Fibroblast of skin of scalp (primary cell): ENCODE results near the gene NLGN1.
"Not testable (repeated sequence)": the region's sequence is repeated elsewhere in the genome, so short reads cannot be mapped to it uniquely, and the experiment has no call there.

Experiments used
- DNase-seq: peaks from one replicate; pipeline ENCODE4 v3.0.0-alpha.2; 2013

The NLGN1 gene

DNA sequence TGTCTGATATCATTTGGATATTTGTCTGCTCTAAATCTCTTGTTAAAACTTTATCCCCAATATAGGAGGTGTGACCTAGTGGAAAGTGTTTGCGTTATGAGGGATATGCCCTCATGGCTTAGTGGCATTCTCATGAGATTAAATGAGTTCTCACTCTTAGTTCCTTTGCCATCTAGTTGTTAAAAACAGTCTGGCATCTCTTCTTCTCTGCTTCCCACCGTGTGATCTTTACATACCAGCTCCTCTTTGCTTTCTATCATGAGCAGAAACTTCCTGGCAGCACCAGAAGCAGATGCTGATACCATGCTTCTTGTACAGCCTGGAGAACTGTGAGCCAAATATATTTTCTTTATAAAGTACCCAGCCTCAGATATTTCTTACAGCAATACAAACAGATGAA, 33.0 kb downstream of the NLGN1 start:
- DNase-seq = no peak

DNA sequence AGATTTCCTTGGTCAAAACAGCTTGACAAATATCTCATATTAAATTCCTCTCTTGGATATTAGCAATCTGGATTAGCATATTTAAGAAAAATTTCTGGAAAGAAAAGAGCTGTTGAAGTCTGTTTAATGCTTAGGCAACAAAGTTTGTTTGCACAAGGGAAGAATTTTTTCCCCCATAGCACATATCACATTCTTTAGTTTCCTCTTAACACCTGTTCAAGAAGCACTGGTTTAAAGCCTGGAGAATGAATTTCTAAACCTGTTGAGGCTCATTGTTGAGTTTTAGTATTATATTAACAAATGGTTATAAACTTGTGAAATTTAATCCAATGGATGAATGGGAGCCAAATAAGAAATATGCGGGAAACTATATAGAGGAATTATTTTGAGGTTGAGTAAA, 41.5 kb downstream of the NLGN1 start:
- DNase-seq = no peak

DNA sequence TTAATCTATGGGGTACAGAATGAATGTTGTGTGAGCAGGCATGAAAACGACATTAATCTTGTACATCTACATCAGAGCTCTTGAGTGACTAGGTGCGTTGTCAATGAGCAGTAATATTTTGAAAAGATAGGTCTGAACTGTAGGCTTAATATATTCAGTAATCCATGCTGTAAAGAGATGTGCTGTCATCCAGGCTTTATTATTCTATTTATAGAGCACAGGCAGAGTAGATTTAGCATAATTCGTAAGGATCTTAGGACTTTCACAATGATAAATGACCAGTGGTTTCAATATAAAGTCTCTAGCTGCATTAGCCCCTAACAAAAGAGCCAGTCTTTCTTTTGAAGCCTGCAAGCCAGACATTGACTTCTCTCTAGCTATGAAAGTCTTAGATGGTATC, 43.0 kb downstream of the NLGN1 start:
- DNase-seq = no peak

DNA sequence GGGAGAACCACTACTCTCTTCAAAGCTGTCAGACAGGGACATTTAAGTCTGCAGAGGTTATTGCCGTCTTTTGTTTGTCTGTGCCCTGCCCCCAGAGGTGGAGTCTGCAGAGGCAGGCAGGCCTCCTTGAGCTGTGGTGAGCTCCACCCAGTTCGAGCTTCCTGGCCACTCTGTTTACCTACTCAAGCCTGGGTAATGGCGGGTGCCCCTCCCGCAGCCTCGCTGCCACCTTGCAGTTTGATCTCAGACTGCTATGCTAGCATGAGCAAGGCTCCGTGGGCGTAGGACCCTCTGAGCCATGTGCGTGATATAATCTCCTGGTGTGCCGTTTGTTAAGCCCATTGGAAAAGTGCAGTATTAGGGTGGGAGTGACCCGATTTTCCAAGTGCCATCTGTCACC, 54.0 kb downstream of the NLGN1 start:
- not testable (repeated sequence) for DNase-seq

DNA sequence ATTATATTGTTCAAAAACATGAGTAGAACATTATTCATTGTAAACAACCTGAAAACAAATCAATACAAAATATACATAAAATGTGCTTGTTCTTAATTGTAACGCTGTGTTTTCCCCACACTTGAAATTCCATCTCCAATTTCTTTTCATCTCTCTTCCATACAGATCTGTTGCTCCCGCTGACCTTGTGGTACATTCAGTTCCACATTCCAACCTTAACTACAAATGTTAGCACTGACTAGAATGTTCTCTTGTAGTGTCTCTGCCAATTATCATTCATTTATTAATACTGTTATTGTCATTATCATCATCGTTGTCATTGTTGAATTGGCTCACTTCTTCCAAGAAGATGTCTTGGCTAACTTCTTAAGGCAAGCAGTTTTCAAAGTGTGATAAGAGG, 65.7 kb downstream of the NLGN1 start:
- DNase-seq = no peak

DNA sequence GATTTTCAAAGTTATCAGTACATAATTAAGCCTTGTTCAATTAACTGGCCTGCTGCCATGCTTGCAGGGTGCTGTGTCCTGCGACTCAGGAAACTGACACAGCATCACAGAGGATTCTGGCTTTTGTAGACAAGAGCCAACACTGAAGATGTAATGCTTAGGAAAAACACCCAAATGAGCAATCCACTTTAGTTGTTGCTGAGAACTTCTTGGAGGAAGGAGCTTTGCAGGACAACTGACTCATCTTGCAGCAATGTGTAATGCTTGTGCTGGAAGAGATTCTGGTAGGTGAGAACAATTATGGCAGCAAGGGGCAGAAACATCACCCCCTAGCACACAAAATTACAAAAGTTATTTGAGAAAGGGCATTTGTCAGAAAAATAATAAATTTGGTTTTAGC, 67.6 kb downstream of the NLGN1 start:
- peak; percentile 40 for DNase-seq

DNA sequence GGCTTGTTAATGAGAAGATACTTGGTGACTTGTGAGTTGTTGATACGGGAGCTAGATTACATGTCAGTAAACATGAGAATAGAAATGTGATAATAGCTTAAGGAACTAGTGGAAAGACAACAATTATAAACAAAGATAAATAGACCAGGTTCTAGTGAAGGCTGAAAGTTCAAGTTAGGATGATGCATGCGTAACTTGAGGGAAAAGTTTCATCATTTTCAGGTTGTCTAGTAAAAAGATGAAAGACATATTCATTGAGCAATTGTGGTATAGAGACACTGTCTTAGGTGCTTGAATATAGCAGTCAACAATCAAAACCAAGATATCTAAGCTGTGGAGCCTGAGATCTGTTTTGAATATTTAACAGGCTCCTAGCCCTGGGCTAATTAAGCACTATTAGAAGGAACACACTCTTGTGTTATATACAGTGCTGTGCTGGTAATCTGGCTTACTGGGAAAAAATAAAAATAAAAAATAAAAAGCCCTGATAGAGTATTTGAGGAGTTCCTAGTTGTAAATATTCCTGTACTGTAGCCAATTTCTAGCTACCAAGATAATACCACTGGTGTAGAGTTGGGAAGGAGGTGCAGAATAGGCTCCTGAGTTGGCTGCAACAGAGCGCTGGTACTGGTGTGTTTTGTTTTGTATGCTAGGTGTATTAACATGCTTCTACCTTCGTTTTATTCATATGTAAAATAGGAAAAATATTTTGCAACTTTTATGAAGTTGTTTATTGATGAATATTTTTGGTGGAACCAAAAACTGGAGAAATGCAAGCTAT, 68.5 kb downstream of the NLGN1 start:
- no peak for DNase-seq

DNA sequence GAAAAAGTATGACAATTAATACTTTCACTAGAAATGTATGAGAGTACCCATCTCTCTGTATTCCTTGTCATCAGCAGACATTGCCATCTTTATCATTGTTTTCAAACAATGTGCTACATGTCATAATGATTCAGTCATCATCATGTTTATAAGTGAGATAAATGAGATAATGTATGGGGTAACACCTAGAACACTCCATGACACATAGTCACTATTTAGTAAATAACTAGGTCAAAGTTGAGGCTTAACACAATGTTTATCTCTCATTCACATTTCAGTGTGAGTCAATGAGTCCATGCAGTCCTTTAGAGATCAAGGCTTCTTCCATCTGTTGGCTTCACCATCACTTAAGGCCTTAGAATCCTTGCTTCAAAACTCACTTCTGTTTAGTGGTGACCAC, 70.0 kb downstream of the NLGN1 start:
- no peak for DNase-seq

DNA sequence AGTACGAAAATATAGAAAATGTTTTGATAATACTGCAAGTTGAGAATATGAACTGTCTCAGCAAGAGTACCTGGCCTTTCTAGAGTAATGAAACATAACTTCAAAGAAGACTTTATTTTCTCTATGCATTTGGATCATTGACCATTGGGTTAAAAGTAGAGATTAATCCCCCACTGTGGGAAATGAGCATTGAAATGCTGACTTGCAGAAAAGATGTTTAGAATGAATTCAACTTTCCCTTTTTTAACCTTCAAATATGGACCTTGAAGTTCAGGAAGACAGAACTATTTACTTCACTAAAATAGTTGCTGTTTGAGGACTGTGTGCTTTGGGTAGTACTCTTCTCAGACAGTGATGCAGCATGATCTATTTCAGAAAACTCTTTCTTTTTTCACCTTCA, 75.7 kb downstream of the NLGN1 start:
- no peak for DNase-seq

DNA sequence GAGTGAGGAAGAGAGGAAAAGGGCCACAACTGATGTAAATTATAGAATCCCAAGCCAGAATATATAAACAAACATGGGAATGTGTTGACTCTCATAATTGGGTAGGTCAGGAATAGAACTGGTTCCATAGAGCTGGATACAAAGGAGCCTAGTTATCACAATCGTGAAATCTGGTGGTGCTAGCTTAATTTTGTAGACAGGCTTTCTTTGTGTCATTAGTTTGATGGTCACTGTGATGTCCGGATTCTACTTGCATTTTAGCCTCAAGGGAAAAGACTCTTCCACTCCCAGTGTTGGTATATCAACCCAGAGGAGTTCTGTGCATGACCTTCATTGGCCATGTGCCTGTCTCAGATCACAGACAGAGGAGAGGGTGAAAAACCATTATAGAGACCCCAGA, 81.8 kb downstream of the NLGN1 start:
- DNase-seq = no peak

DNA sequence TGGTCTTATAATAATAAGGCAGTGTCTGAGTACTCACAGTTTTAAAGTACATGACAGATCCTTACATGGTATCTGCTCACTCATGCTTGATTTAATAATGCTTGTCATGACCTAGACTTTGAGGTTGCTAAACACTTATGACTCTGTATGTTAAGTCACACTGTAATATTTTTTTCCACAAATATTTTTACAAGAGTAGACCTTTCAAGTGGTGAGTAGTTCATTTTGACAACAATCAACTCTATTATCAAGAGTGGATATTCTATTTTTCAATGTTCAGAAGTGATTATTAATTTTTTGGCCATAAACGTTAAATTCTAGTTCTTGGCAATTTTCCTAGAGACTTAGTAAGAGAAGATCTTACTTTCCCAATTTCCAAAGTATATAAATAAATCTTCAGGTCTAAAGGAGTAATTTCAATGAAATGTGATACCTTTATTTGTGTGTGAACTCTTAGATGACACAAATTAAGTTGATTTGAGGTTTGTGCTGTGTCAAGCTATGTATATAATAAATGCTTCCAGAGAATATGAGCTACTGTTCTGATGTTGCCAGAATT, 104.5 kb downstream of the NLGN1 start:
- DNase-seq = peak; percentile 8

DNA sequence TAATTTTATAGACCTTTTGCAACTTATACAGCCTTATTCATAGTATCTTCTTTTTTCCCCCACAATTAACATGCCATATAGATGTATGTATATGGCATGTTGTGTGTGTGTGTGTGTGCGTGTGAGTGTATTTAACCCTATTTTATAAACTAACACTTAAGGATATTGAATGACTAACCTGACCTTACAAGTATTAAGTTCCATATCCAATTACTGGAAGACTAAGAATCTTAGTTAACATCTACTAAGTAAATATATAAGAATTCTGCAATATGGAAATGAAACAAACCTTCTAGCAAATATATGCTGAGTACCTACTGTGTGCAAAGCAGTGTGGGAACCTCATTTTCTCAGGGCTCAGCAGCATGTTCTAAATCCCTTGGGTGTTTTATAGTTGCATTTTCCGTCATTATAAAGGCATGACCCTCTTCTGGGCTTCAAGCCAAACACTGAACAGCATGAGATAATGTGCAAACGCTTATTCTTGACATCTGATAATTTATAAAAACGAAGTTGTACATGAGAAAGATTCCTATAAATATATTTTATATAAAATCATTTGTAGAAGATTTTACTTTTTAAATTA, 105.5 kb downstream of the NLGN1 start:
- DNase-seq = peak; percentile 79

DNA sequence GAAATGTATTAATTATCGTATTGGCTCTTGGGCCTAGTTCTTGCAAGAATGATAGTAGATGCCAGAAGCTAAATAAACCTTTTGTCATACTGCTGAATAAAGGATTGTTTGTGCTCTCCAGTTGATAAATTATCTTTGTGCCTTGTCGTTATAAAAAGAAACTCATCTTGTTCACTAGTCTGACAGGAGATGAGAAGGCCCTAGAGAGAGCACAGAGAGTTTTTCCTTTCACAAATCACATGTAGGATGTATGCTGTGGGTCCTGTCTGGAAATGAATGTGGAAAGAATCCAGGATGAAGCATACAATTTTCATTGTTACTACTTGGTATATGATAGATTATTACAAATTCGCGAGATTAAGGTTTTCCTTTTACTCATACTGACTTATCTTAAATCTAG, 113.0 kb downstream of the NLGN1 start:
- DNase-seq = no peak

DNA sequence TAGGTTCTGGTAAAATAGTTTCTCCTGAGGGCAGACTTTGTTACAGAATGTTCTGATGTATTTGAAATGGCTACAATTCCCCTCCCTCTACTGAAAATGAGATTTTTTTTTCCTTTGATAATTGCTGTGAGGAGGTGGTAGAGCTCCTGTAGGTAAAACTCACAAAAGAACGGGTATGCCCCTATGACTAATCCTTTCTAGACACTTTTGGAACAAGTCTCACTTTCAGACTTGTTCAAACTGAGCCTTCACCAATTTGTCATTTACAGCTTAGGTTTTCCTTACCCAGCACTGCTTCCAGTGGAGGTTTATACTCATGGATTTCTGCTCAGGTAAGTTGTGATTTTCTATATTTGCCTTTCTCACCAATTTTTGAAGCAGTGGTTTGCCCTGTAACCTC, 115.6 kb downstream of the NLGN1 start:
- no peak for DNase-seq

DNA sequence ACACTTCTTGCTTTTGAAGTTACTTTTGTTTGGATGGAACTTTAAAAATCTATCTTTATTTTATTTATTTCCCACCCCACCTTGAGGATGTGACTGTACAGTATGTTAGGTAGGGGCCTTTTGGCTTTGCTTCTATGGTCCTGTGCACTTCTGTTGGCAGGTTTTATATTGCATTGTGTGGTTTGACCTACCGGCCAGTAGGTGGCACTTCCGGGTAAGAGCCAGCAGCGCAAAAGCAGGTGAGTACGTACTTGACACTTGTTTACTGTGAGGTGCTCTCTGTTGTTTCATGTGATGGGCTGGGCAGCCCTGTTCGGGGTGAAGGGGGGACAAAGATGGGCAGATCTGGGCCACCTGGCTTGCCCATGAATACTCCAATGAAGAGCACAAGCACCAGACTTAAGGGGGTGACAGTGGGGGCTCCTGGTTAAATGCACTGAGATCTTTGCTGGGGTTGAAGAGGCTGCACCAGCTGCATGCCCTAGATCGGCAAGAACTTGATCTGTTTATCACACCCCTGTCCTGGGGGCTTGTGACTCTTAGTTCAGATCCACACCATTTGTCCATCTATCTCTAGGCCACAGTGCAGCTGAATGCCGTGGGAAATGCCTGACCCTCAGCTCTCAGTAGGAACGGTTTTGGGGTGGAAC, 131.6 kb downstream of the NLGN1 start:
- peak; percentile 4 for DNase-seq

DNA sequence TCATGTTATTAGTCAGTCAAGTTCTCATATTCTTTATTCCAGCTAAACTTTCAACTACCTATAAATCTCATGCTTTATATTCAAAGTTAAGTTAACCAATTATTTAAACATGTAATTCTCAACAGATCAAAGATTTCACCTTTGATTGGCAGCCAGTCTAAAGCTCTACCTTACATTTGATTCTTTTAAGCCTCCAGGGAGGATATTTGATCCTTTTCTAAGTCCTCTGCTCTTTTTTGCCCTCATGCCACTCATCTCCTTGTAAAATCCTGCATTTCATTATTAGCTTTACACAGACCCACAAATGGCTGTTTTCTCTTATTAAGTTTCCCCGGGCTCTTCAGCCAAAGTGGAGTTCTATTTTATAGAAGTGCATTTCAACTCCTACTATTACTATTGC, 134.1 kb downstream of the NLGN1 start:
- no peak for DNase-seq

DNA sequence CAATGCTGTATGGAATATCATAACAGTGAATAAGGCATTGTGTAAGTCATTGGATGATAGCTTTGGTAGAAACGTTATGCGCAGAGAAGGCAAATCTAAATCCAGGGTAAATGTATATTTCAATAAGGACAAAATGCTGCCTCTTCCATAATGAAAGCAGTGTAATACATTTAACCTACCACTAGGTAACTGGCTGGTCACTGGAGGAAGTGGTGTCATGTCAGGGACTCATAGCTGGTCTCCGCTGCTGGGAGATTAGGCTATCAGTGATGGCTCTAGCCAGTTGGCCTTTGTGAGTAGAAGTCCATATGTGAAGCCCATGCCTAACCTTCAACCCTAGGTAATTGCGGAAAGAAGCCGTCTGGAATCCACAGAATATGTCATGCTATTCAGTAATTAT, 140.9 kb downstream of the NLGN1 start:
- DNase-seq = no peak

DNA sequence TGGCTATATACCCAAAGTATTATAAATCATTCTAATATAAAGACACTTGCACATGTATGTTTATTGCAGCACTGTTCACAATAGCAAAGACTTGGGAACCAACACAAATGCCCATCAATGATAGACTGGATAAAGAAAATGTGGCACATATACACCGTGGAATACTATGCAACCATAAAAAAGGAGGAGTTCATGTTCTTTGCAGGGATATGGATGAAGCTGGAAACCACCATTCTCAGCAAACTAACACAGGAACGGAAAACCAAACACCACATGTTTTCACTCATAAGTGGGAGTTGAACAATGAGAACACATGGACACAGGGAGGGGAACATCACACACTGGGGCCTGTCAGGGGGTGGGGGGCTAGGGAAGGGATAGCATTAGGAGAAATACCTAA, 148.0 kb downstream of the NLGN1 start:
- not testable (repeated sequence) for DNase-seq

DNA sequence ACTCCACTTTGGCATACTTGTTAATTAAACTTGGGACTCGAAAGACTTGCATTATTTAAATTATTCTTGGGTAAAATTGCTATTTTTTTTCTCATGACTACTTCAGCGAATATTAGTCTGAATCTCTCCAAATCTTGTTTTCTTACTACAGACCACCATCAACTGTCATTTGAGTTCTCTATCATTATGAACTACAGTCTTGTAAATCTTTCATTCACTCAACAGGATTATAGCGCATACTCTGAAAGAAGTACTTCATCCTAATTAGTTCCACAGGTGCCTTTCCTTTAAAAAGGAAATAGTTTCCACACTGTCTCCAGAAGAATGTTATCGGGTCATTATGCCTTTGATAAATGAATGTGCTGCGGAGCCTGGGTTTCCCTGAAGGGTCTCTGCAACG, 149.5 kb downstream of the NLGN1 start:
- no peak for DNase-seq

DNA sequence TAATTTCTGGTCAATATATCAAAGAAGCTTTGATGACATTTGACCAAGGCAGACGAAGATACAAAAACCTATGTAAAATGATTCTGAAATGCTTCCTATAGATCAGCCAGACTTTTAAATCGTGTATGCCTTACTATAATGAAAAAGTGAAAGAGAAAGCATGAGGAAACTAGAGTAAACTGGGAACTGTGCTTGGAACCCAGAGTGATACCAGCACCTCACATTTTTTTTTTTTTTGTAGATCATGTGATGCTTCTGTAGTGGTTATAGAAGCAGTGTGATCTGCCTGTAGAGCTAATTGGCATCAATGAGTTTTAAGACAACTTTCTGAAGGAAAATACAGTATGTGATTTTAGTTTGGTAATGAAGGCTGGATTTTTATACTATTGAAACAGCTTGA, 150.7 kb downstream of the NLGN1 start:
- no peak for DNase-seq

DNA sequence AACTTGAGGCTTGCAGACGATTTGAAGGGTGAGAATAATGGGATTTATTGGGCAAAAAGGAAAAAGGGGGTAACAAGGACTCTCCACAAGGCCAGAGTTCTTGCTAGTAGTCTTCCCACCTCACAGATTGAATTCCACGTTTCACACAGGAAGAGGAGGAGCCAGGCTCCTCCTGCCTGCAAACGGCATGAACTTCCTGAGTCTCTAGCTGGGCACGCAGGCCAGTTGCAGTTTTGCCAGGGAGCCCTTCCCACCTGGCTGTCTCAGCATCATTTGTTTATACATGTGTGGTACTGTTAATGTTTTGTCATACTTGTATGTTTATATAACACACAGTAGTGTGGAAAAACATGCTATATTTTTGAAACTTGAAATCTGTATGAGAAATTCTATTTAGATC, 155.0 kb downstream of the NLGN1 start:
- DNase-seq = no peak

DNA sequence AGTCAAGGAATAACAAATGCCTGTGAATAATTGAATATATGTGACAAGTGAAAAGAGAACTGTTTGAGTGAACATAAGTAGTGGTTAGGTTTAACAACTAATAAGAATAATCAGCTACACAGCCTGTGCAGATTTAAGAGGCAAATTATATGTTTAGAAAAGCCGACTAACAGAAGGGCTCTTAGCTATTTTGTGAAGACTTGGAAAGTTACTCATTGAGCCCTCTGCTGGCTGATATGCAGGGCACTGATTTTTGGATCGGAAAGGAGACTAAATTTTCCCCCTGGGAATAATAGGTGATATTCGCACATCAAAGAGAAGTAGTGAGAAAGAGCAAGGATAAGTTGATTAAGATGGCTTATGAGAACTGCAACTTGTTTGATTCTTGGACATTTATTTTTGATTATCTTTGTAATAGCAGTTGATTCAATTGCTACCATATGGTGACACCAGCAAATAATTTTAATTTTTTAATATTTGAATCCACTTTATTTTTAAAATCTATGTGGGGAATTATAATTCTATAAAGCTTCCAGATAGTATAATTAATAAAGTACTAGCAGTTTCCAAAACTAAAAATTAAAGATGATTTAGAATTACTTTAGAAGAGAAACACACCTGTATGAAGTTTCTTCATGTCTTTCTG, 156.2 kb downstream of the NLGN1 start:
- DNase-seq = peak; percentile 47

DNA sequence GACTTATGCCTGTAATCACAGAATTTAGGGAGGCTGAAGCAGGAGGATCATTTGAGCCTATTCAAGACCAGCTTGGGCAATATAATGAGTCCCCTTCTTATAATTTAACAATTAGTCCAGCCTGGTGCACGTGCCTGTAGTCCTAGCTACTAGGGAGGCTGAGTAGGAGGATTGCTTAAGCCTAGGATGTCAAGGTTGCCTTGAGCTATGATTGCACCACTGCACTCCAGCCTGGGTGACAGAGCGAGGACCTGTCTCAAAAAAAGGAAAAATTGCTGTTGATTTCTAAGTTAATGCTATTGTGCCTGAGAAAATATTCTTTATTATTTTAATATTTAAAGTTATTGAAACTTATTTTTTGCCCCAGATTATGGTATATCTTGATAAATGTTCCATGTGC, 159.0 kb downstream of the NLGN1 start:
- DNase-seq = no peak
